C4-2B (cell line): Measurements from ENCODE around the gene ROR2.

Experiments used
- H3K27ac ChIP-seq: fragments of 450-650 bp; 2 replicates; pipeline ENCODE4 v1.5.1; 2017
- ZFX ChIP-seq: fragments of 450-650 bp; IDR thresholded peaks from 2 replicates; pipeline ENCODE4 v1.6.1; 2017
- TF ChIP-seq, protein P1 (sequence below): fragments of 450-650 bp; conservative IDR thresholded peaks from 2 replicates; pipeline ENCODE4 v1.5.1; 2017; ENCODE audit warnings: mild to moderate bottlenecking

The ROR2 gene

DNA sequence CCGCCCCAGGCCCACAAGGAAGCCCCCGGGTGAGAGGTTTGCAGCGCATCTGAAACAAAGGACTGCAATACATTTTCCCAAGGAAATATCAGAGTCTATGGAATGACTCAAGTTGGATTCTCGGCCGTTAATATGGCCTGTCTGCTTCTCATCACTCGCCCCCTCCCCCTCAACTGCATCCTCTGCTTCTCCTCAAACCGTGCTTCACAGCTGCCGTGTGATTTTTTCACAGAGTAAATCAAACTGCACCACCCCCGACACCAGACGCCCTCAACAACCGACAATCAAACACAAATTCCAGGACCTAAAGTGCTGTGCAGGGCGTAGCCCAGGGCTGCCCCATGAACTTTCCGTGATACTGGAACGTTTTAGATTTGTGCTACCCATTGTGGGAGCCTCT is 176.9 kb downstream of the ROR2 start:
- TF ChIP-seq, protein P1, sequence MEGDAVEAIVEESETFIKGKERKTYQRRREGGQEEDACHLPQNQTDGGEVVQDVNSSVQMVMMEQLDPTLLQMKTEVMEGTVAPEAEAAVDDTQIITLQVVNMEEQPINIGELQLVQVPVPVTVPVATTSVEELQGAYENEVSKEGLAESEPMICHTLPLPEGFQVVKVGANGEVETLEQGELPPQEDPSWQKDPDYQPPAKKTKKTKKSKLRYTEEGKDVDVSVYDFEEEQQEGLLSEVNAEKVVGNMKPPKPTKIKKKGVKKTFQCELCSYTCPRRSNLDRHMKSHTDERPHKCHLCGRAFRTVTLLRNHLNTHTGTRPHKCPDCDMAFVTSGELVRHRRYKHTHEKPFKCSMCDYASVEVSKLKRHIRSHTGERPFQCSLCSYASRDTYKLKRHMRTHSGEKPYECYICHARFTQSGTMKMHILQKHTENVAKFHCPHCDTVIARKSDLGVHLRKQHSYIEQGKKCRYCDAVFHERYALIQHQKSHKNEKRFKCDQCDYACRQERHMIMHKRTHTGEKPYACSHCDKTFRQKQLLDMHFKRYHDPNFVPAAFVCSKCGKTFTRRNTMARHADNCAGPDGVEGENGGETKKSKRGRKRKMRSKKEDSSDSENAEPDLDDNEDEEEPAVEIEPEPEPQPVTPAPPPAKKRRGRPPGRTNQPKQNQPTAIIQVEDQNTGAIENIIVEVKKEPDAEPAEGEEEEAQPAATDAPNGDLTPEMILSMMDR = no peak
- TF ChIP-seq ZFX = no peak
- no peak overlapping the region for H3K27ac ChIP-seq

DNA sequence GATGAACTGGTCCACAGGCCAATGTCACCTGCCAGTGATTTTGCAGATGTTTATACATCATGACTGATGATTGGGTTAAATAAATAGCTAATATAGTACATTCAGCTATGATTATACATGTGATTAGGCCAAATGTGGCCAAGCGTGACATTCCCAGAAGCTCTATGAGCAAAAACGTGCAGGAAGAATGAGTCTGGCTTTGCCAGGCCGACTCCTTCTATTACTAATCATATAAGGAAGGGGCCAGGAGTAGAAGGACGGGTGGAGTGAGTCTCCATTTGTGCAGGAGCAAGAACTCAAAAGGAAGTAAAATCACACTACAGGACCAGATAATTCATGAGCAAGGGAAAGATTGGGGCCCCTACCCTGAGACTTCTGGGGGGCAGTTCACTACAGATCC is 178.2 kb downstream of the ROR2 start:
- TF ChIP-seq, protein P1 = no peak
- no peak for TF ChIP-seq ZFX
- no peak overlapping the region for H3K27ac ChIP-seq

DNA sequence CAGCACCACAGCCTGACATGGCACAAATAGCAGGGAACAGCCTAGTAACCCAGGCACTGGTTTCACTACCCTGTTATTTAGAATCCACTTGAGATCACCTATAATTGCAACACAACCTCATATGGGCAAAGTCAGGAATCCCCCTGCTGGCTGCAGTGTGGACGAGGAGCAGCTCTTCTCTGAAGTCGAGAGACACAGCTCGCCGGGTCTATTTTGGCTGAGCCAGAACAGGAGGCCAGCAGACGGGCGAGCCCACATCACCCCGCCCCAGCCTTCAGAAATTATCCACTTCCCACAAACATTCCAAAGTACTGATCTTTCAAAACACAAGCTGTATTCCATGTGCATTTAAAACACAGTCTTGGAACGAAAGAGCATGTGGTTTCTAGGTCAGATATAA is 179.0 kb downstream of the ROR2 start:
- TF ChIP-seq ZFX = no peak
- TF ChIP-seq, protein P1 = no peak; the same call in 1 of the 2 replicates
- no peak overlapping the region for H3K27ac ChIP-seq

DNA sequence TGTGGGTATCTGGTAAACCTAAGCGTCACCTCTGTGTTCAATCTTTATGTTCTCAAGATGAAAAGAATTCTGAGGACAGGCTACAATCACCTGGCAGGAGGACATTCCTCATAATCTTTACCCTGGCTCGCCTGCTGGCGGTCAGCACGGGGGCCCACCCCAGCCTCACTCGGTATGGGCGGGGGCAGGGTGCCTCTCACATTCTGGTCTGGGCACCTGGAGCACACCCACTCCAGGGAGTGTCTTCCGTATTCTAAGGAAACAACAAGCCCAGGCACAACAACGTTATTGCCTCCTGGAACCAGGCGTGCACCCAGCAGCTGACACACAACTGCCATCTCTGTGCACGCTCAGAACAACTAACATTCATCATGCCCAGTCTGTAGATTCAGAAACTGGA is 179.8 kb downstream of the ROR2 start:
- H3K27ac ChIP-seq = no peak overlapping the region
- TF ChIP-seq, protein P1 = no peak
- TF ChIP-seq ZFX = no peak

DNA sequence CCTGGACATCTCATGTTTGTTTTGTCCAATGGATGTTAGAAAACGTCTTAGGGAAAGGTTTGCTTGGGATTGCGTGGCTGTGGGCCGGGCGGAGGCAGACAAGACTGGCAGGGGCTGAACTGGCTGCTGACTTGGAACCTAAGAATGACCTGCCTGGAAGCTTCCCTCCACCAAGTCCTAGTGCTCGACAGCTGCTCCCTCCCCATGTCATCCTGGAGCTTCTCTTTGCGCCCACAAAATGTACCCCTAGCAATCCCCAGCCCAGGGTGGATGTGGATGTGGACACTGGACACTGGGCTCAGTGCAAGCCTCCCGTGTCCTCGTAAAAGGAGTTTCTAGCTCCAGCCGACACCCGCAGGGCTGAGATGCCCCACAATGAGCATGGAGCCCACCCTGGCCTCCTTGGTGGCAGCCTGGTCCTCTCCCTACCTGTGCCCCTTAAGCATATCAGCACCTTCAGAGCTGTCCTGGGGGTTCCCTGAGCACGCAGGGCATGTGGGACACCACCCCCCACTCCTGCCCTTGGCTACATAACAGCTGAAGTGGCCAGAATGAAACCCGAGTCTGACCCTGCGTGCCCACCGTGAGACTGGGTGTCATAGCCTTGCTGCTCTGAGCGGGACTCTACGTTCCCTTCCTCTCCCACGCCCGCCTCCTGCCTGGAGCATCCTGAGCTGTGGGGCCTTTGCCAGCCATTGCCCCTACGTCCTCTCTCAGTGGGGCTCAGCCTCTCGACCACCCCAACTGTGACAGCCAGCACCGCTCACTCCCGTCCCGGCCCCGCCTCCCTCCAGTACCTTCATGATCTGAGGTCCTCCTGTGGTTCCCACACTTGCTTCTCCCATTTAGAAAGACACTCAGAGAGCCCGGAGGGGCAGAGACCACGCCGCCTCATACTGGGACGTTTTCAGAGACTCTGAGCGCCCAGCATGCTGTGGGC is 180.8 kb downstream of the ROR2 start:
- no peak overlapping the region for H3K27ac ChIP-seq
- TF ChIP-seq, protein P1 = no peak

DNA sequence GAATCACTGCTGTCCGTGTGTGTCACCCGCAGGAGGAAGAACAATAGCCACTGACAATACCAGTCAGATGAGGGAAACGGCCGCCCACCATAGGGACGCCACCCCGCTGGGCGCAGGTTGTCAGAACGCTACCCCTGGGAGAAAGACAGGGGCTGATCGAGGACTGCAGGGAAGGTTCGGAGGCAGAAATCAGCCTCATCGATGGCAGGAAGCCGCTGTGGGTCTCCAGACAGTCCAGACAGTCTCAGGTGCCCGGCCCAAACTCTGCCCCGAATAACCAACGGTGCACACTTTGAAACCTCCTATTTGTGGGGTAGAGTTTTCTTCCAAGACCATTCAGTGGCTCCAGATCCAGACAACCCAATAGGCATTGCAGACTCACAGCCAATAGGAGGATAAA is 181.5 kb downstream of the ROR2 start:
- no peak for TF ChIP-seq ZFX
- TF ChIP-seq, protein P1 = no peak
- no peak overlapping the region for H3K27ac ChIP-seq

DNA sequence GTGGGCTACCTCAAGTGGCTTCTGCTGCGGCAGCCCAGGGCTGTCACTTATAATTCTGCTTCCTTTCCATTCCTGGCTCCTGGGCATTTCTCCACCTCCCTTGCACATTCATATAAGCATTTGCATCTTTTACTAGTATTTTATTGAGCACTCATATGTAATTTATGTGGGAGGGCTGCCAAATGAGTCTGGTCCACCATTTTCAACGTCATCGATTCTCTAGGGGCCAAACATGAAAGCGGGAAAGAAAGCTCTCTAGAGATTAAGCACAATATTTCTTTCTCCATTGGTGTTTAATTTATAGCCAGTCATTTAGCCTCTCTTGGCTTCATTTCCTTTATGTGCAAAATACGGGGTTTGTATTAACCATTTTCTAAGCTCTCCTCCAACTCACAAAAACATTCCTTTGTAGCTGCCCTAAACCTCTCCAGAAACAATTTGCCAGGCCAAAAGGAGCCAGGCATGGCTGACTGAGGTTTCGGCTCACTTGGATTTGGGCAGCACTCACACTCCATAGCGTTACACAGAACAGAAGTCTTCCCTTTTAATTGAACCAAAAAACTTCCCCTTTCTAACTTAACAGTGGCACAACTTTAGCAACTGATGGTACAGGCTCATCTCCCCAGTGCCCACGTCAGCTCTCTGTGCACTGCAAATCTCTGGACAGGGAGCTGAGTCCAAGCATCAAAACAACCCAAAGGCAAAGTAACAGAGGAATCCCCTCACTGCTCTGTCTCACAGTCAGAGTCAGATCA is 183.5 kb downstream of the ROR2 start:
- TF ChIP-seq ZFX = no peak
- TF ChIP-seq, protein P1 = no peak
- H3K27ac ChIP-seq = no peak overlapping the region
